Kidney tubule cell (primary cell): ENCODE data around the gene MAML3.

Experiments used
- DNase-seq: peaks from one replicate; pipeline ENCODE4 v3.0.0-alpha.2; 2018; ENCODE audit warnings: low spot score

The MAML3 gene

GRCh38 chr4:139783741-139784484, 370.1 kb downstream of the MAML3 start:
- DNase-seq: no peak

- DNase-seq: no peak
Measured at GRCh38 chr4:139782926-139783522, 371.0 kb downstream of the MAML3 start.

GRCh38 chr4:139781066-139781465, 372.9 kb downstream of the MAML3 start:
- DNase-seq: no peak

- no peak for DNase-seq
Measured at GRCh38 chr4:139779691-139780090, 374.3 kb downstream of the MAML3 start.

GRCh38 chr4:139777757-139778156, 376.2 kb downstream of the MAML3 start:
- DNase-seq: no peak

- no peak for DNase-seq
Measured at GRCh38 chr4:139776235-139776634, 377.7 kb downstream of the MAML3 start.

GRCh38 chr4:139774759-139775487, 379.1 kb downstream of the MAML3 start:
- no peak for DNase-seq

GRCh38 chr4:139773560-139774318, 380.2 kb downstream of the MAML3 start:
- DNase-seq: no peak

- peak; percentile 27 for DNase-seq
Measured at GRCh38 chr4:139770361-139770760, 383.6 kb downstream of the MAML3 start.

GRCh38 chr4:139769364-139769763, 384.6 kb downstream of the MAML3 start:
- no peak for DNase-seq

GRCh38 chr4:139768896-139769295, 385.1 kb downstream of the MAML3 start:
- peak; percentile 18 for DNase-seq

- DNase-seq: no peak
Measured at GRCh38 chr4:139768366-139768765, 385.6 kb downstream of the MAML3 start.

GRCh38 chr4:139767585-139767984, 386.4 kb downstream of the MAML3 start:
- DNase-seq: no peak

GRCh38 chr4:139767168-139767567, 386.8 kb downstream of the MAML3 start:
- DNase-seq: peak; percentile 84

- no peak for DNase-seq
Measured at GRCh38 chr4:139764686-139765310, 389.2 kb downstream of the MAML3 start.

GRCh38 chr4:139764182-139764581, 389.8 kb downstream of the MAML3 start:
- no peak for DNase-seq

- DNase-seq: no peak
Measured at GRCh38 chr4:139763672-139764071, 390.3 kb downstream of the MAML3 start.

- no peak for DNase-seq
Measured at GRCh38 chr4:139763205-139763604, 390.8 kb downstream of the MAML3 start.

- DNase-seq: no peak
Measured at GRCh38 chr4:139762720-139763119, 391.3 kb downstream of the MAML3 start.

GRCh38 chr4:139761461-139761860, 392.5 kb downstream of the MAML3 start:
- peak; percentile 61 for DNase-seq

- DNase-seq: no peak
Measured at GRCh38 chr4:139760567-139760966, 393.4 kb downstream of the MAML3 start.

GRCh38 chr4:139759097-139759496, 394.9 kb downstream of the MAML3 start:
- DNase-seq: no peak
